Liver (tissue), 9 donors: ENCODE results near the gene TNFAIP8. TPM values are rescaled to one million over a fixed set of nuclear protein-coding genes. Genes with fewer than 3 reads are reported as not detected.

ENCODE experiments used
- DNase-seq: peaks from one replicate; pipeline ENCODE4 v3.0.0-alpha.2; 2017; ENCODE audit warnings: low spot score
- H3K27ac ChIP-seq, 2 donors: one replicate each; pipeline ENCODE4 v1.7.0; 2013; ENCODE audit warnings: inconsistent platforms in 2 of 2, low read length in 2 of 2, control low read depth in 1 of 2, low read depth in 1 of 2, mild to moderate bottlenecking in 1 of 2
- H3K27me3 ChIP-seq, 4 donors: one replicate each; pipeline versions ENCODE4 v1.6.1 to v1.7.0; 2013; ENCODE audit warnings: low read length in 3 of 4, inconsistent platforms in 1 of 4, mild to moderate bottlenecking in 1 of 4, moderate library complexity in 1 of 4; ENCODE audit not compliant: control insufficient read depth in 4 of 4, insufficient read depth in 4 of 4
- H3K36me3 ChIP-seq, 4 donors: one replicate each; pipeline versions ENCODE4 v1.6.1 to v1.7.0; 2013; ENCODE audit warnings: low read length in 3 of 4, mild to moderate bottlenecking in 3 of 4, low read depth in 1 of 4, moderate library complexity in 1 of 4; ENCODE audit not compliant: control insufficient read depth in 4 of 4, insufficient read depth in 3 of 4
- H3K4me1 ChIP-seq, 4 donors: one replicate each; pipeline versions ENCODE4 v1.6.1 to v1.7.0; 2013; ENCODE audit warnings: low read length in 3 of 4, mild to moderate bottlenecking in 3 of 4, moderate library complexity in 1 of 4; ENCODE audit not compliant: control insufficient read depth in 4 of 4, insufficient read depth in 4 of 4
- H3K4me3 ChIP-seq, 3 donors: one replicate each; pipeline versions ENCODE4 v1.6.1 to v1.7.0; 2013; ENCODE audit warnings: low read length in 3 of 3, control low read depth in 1 of 3, low read depth in 1 of 3, mild to moderate bottlenecking in 1 of 3
- H3K9ac ChIP-seq, 2 donors: one replicate each; pipeline ENCODE4 v1.7.0; 2013; ENCODE audit warnings: low read length in 2 of 2, mild to moderate bottlenecking in 2 of 2, moderate library complexity in 2 of 2, control low read depth in 1 of 2, low read depth in 1 of 2
- H3K9me3 ChIP-seq, 4 donors: one replicate each; pipeline versions ENCODE4 v1.6.1 to v1.7.0; 2013; ENCODE audit warnings: low read length in 3 of 4; ENCODE audit not compliant: control insufficient read depth in 4 of 4
- EGR1 ChIP-seq, 2 donors: IDR thresholded peaks; 2 replicates each; pipeline ENCODE4 v1.6.1; 2016 to 2018; ENCODE audit warnings: antibody characterized with exemption in 2 of 2, low read depth in 2 of 2
- FOXA1 ChIP-seq: IDR thresholded peaks from 2 replicates; pipeline ENCODE4 v1.6.1; 2016; ENCODE audit warnings: antibody characterized with exemption
- FOXA2 ChIP-seq: IDR thresholded peaks from 2 replicates; pipeline ENCODE4 v1.6.1; 2016; ENCODE audit warnings: antibody characterized with exemption
- GABPA ChIP-seq, 2 donors: IDR thresholded peaks in 1 of 2; conservative IDR thresholded peaks in 1 of 2; 2 replicates each; pipeline ENCODE4 v1.6.1; 2016; ENCODE audit warnings: antibody characterized with exemption in 2 of 2, mild to moderate bottlenecking in 1 of 2, moderate library complexity in 1 of 2
- HNF4A ChIP-seq, 2 donors: conservative IDR thresholded peaks; 2 replicates each; pipeline ENCODE4 v1.6.1; 2016; ENCODE audit warnings: antibody characterized with exemption in 2 of 2, mild to moderate bottlenecking in 2 of 2
- HNF4G ChIP-seq: IDR thresholded peaks from 2 replicates; pipeline ENCODE4 v1.6.1; 2016; ENCODE audit warnings: antibody characterized with exemption
- JUND ChIP-seq, 2 donors: IDR thresholded peaks; 2 replicates each; pipeline ENCODE4 v1.6.1; 2016; ENCODE audit warnings: antibody characterized with exemption in 2 of 2
- NR2F2 ChIP-seq: IDR thresholded peaks from 2 replicates; pipeline ENCODE4 v1.6.1; 2016; ENCODE audit warnings: antibody characterized with exemption
- RAD21 ChIP-seq, 2 donors: IDR thresholded peaks; 2 replicates each; pipeline ENCODE4 v1.6.1; 2016; ENCODE audit warnings: antibody characterized with exemption in 2 of 2, mild to moderate bottlenecking in 2 of 2
- RXRA ChIP-seq, 2 donors: IDR thresholded peaks; 2 replicates each; pipeline ENCODE4 v1.6.1; 2017 to 2018; ENCODE audit warnings: antibody characterized with exemption in 2 of 2, mild to moderate bottlenecking in 1 of 2
- SP1 ChIP-seq: IDR thresholded peaks from 2 replicates; pipeline ENCODE4 v1.6.1; 2018; ENCODE audit warnings: antibody characterized with exemption, mild to moderate bottlenecking
- TAF1 ChIP-seq: conservative IDR thresholded peaks from 2 replicates; pipeline ENCODE4 v1.6.1; 2016; ENCODE audit warnings: antibody characterized with exemption, mild to moderate bottlenecking
- YY1 ChIP-seq: IDR thresholded peaks from 2 replicates; pipeline ENCODE4 v1.6.1; 2016; ENCODE audit warnings: antibody characterized with exemption, mild to moderate bottlenecking
- WGBS: extraction: QIAGEN DNeasy Blood & Tissue Kit; methylation state at CpG from one replicate; pipeline ENCODE4 v1.1.7; 2013; 5-methylcytosine and 5-hydroxymethylcytosine counted together
- polyA plus RNA-seq, 2 donors: library from polyadenylated mRNA; stranded (reverse) in 1 of 2; unstranded in 1 of 2; fragments of 200-250 nt in 1 of 2; fragments of >200 nt in 1 of 2; fragmentation: Nextera tagmentation in 1 of 2; extraction: Ambion mirVana in 1 of 2; gene quantifications; one replicate each; pipeline versions ENCODE4 v1.2.1 to v1.2.3, GENCODE V29; 2013 to 2015
- total RNA-seq, 2 donors: library from RNA; depleted of rRNA; stranded (reverse); fragments of >200 nt; gene quantifications; one replicate each; pipeline ENCODE4 v1.2.3, GENCODE V29; 2014
- TF ChIP-seq, protein P1 (sequence below): IDR thresholded peaks from 2 replicates; pipeline ENCODE4 v1.6.1; 2016; ENCODE audit warnings: antibody characterized with exemption, mild to moderate bottlenecking
- TF ChIP-seq, protein P2 (sequence below): IDR thresholded peaks from 2 replicates; pipeline ENCODE4 v1.6.1; 2016; ENCODE audit warnings: antibody characterized with exemption
- TF ChIP-seq, protein P3 (sequence below): IDR thresholded peaks from 2 replicates; pipeline ENCODE4 v1.6.1; 2016; ENCODE audit warnings: antibody characterized with exemption
- TF ChIP-seq, protein P4 (sequence below): fragments of 150-350 bp; IDR thresholded peaks from 2 replicates; pipeline ENCODE4 v1.5.1; 2017; ENCODE audit warnings: improper control_type of control experiment, low read depth, low read length; ENCODE audit not compliant: missing input control
- TF ChIP-seq, protein P5 (sequence below): IDR thresholded peaks from 2 replicates; pipeline ENCODE4 v1.6.1; 2016; ENCODE audit warnings: antibody characterized with exemption
- donor health status: healthy.
- donor health status: healthy.
- donor health status: healthy.
- donor health status: healthy.
- donor health status: healthy.

Gene TNFAIP8
- total and polyA plus RNA-seq, 4 donors: 2.6 to 28.6 (median 4.4) TPM

DNA sequence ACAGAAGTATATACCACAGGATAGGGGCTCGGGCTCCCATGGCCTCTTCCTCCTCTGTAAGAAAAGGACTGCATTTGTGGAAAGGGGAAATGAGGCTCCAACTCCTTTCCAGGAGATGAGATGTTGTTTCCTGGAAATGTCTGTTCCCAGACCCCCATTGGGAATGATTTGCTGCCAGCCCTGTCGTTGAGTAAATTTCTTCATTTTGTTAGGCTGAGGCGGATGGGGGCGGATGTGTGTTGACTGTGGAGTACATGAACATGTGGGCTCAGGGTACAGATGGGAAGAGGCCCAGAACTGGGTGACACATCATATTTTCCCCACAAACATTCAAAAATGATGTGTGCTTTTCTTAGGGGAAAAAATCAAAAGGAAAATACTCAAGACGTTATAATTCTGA is 28.8 kb upstream of the TNFAIP8 start (continued):
- TF ChIP-seq, protein P1, sequence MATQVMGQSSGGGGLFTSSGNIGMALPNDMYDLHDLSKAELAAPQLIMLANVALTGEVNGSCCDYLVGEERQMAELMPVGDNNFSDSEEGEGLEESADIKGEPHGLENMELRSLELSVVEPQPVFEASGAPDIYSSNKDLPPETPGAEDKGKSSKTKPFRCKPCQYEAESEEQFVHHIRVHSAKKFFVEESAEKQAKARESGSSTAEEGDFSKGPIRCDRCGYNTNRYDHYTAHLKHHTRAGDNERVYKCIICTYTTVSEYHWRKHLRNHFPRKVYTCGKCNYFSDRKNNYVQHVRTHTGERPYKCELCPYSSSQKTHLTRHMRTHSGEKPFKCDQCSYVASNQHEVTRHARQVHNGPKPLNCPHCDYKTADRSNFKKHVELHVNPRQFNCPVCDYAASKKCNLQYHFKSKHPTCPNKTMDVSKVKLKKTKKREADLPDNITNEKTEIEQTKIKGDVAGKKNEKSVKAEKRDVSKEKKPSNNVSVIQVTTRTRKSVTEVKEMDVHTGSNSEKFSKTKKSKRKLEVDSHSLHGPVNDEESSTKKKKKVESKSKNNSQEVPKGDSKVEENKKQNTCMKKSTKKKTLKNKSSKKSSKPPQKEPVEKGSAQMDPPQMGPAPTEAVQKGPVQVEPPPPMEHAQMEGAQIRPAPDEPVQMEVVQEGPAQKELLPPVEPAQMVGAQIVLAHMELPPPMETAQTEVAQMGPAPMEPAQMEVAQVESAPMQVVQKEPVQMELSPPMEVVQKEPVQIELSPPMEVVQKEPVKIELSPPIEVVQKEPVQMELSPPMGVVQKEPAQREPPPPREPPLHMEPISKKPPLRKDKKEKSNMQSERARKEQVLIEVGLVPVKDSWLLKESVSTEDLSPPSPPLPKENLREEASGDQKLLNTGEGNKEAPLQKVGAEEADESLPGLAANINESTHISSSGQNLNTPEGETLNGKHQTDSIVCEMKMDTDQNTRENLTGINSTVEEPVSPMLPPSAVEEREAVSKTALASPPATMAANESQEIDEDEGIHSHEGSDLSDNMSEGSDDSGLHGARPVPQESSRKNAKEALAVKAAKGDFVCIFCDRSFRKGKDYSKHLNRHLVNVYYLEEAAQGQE: no peak
- TF ChIP-seq RXRA (IDR thresholded peaks at IDR 0.05) (no peak), TAF1 (no peak), GABPA (IDR thresholded peaks at IDR 0.05 in 1 of 2, conservative IDR thresholded peaks at IDR 0.05 in 1 of 2) (no peak), JUND (IDR thresholded peaks at IDR 0.05) (no peak)

DNA sequence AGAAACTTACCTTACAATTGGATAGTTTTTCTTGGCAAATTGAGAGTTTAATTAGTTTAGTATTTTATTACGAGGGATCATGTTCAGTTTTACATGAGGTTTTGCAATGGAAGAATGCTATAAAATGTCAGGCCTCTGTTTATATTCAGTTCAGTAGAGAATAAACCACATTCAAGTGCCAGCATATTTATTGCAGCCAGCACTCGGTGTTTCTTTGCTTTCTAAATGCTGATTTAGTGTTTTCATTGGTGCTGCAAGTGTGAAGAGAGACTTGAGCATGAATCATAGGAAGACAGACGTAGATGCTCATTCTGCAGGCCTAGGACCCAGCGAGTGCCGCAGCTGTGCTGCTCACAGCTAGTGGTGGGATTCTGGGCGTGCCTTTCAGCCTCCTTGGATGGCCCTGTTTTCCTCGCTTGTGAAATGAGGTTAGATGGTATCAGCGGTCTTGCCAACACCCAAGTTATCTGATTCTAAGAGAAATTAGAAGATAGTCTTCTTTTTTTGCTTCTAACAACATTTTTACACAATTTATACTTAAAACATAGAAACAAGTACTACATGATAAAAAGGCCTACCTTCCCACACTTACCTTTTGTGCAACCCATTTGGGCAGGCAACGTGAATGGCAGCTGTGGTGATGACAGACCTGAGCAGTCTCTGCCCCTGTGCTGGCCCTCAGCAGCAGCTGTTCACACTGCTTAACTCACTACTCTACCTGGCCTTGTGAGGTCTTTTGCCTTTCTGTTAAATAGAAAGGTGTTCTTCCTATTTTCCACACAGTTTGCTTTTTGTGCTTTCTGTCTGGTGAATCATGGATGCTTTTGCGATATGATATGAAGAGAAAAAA is 26.8 kb upstream of the TNFAIP8 start:
- Histone ChIP-seq H3K4me3 (no peak overlapping the region), H3K36me3 (no peaks in the 10 kb centered on the region), H3K27ac (peak overlapping the region in 1 of 2 donors; percentile 1), H3K27me3 (no peaks in the 10 kb centered on the region), H3K9me3 (no peaks in the 10 kb centered on the region), H3K4me1 (no peaks in the 10 kb centered on the region), H3K9ac (no peak overlapping the region)
- WGBS: 84% methylated on average over 10 of the region's 10 CpGs
- TF ChIP-seq HNF4G (no peak), RXRA (IDR thresholded peaks at IDR 0.05) (no peak), NR2F2 (no peak), FOXA1 (no peak), YY1 (no peak), TAF1 (no peak), GABPA (IDR thresholded peaks at IDR 0.05 in 1 of 2, conservative IDR thresholded peaks at IDR 0.05 in 1 of 2) (no peak), HNF4A (conservative IDR thresholded peaks at IDR 0.05) (no peak), SP1 (no peak), FOXA2 (no peak), EGR1 (IDR thresholded peaks at IDR 0.05; ENCODE audit: low read depth in 2 of 2) (no peak), JUND (IDR thresholded peaks at IDR 0.05) (no peak), RAD21 (IDR thresholded peaks at IDR 0.05) (no peak)
- TF ChIP-seq, protein P2, sequence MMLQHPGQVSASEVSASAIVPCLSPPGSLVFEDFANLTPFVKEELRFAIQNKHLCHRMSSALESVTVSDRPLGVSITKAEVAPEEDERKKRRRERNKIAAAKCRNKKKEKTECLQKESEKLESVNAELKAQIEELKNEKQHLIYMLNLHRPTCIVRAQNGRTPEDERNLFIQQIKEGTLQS: no peak
- TF ChIP-seq, protein P3, sequence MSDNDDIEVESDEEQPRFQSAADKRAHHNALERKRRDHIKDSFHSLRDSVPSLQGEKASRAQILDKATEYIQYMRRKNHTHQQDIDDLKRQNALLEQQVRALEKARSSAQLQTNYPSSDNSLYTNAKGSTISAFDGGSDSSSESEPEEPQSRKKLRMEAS: no peak
- TF ChIP-seq, protein P1: no peak
- TF ChIP-seq, protein P4, sequence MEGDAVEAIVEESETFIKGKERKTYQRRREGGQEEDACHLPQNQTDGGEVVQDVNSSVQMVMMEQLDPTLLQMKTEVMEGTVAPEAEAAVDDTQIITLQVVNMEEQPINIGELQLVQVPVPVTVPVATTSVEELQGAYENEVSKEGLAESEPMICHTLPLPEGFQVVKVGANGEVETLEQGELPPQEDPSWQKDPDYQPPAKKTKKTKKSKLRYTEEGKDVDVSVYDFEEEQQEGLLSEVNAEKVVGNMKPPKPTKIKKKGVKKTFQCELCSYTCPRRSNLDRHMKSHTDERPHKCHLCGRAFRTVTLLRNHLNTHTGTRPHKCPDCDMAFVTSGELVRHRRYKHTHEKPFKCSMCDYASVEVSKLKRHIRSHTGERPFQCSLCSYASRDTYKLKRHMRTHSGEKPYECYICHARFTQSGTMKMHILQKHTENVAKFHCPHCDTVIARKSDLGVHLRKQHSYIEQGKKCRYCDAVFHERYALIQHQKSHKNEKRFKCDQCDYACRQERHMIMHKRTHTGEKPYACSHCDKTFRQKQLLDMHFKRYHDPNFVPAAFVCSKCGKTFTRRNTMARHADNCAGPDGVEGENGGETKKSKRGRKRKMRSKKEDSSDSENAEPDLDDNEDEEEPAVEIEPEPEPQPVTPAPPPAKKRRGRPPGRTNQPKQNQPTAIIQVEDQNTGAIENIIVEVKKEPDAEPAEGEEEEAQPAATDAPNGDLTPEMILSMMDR: no peak
- TF ChIP-seq, protein P5, sequence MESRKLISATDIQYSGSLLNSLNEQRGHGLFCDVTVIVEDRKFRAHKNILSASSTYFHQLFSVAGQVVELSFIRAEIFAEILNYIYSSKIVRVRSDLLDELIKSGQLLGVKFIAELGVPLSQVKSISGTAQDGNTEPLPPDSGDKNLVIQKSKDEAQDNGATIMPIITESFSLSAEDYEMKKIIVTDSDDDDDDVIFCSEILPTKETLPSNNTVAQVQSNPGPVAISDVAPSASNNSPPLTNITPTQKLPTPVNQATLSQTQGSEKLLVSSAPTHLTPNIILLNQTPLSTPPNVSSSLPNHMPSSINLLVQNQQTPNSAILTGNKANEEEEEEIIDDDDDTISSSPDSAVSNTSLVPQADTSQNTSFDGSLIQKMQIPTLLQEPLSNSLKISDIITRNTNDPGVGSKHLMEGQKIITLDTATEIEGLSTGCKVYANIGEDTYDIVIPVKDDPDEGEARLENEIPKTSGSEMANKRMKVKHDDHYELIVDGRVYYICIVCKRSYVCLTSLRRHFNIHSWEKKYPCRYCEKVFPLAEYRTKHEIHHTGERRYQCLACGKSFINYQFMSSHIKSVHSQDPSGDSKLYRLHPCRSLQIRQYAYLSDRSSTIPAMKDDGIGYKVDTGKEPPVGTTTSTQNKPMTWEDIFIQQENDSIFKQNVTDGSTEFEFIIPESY: no peak
- DNase-seq: no peak
